Suppressor macrophage treated with lipopolysaccharide for 4 hours (primary cell): ENCODE results near the gene IGSF3.
"Not testable (repeated sequence)": the region's sequence is repeated elsewhere in the genome, so short reads cannot be mapped to it uniquely, and the experiment has no call there.

ENCODE experiments used
- DNase-seq: peaks from one replicate; pipeline ENCODE4 v3.0.0-alpha.2; 2020

Gene IGSF3

DNA sequence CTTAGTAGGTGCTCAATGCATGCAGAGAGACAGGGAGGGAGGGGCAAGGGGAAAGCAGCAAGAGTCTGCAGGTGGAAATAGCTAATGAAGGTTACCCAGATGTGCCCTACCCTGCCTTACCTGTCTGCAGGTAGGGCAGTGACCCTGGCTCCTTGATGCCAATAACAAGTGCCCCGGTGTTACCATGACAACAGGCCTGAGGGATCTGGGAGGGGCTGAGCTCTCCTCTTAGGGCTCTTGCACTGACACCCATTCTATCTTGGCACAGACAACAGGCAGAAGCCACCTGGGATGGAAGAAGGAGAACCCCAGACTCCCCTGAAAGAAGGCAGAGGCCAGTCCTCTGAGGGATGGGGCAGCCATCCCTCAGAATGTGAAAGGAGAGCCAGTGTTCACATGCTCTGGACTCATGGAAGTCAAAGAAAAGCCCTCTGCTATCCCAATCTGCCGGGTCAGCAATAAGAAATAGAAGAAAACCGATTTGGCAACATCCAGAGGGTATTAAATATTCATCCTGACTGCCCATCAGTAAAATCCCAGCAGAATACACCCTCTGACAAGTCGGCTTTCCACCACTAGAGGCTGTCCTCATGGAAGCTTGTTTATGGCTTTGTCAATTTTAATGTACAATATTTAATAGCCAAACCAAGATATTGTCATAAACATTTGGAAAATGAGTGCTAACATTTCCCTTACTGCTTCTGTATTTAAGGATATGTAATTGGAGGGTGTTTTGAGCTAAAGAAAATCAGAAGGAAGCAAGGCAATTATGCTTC lies 72.3 kb downstream of the IGSF3 start:
- not testable (repeated sequence) for DNase-seq

DNA sequence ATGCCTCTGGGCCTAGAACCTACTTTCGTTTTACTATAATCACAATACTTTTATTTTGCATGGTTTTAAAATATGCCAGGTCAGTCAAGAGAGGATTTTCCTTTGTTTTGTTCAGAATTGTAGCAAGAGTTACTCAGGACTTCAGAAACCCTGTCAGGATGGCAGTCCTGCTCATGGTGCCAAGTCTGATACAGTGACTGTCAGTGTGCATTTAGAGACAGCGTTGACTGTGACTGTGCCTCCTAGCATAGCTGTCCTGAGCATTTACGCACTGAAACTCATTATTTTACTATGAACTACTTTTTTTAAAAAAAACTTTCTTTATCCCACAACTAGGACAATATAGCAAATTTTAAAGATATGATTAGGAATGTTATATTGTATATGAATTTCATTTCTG lies 73.6 kb downstream of the IGSF3 start:
- DNase-seq = not testable (repeated sequence)

GRCh38 chr1:116593401-116593800 lies 74.1 kb downstream of the IGSF3 start:
- DNase-seq = not testable (repeated sequence)

DNA sequence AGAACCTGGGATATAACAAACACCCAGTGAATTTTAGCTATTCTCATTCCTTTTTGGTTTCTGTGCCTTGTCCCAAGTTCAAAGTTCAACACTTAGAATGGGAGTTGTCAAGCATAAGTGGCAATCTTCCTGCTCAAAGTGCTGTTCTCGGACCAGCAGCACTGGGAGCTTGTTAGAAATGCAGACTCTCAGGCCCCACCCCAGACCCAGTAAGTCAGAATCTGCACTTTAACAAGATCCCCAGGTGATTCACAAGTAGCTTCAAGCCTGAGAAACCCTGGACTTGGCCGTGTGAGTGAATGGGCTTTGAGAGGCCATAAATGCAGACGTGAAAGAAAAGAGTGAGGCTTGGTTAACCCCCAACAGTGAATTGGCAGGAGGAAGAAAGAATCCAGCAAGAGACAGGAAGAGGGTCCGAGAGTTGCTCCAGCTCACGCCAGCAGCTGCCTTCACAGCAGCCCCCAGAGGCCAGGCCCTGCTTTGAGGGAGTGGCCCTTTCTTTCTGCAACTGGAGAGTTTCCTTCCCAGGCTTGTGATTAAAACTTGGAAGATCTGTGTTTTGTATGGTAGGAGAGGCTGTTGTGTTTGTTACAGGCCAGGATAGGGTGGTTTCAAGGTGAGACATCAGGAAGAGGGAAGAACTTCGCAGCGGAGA lies 75.5 kb downstream of the IGSF3 start:
- not testable (repeated sequence) for DNase-seq

DNA sequence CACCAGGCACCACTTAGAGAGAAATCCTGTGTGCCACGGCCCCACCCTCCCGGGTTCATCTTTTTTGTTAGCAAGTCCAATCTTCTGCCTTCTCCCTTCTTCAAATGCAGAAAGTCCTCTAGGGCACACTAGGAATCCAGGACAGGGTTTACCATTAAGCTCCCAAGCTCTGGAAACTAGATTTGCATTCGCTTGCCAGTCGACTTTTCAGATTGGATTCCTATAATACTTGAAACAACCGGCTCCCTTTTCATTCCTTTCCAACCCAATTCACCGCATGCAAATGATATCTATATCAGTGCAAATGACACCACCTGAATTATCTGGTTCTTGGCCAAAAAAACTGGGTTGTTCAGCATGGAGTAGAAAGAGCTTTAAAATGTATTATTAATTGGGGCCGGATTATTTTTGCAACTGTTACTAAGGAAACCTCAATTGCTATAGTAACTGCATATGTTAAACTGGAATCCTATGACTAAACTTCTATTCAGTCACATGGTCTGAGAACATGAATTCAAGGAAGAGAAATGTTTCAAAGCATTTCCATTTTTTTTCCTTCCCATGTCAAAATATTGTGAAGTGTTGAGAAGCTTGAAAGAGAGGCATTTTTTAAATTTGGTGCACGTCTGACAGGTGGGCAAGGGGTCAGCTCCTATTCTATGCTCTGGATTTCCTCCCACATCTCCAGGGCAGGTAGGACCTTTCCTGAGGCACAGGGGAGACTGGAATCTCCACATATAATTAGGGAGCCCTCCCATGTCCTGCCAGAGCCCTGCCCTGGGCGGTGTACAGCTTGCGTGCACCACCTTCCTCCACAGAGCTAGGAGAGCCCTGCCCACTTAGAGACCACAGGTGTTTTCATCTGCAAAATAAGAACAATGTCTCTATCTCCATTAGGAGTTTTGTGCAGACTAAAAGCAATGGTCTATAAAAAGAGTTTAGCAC lies 76.3 kb downstream of the IGSF3 start:
- DNase-seq = not testable (repeated sequence)

DNA sequence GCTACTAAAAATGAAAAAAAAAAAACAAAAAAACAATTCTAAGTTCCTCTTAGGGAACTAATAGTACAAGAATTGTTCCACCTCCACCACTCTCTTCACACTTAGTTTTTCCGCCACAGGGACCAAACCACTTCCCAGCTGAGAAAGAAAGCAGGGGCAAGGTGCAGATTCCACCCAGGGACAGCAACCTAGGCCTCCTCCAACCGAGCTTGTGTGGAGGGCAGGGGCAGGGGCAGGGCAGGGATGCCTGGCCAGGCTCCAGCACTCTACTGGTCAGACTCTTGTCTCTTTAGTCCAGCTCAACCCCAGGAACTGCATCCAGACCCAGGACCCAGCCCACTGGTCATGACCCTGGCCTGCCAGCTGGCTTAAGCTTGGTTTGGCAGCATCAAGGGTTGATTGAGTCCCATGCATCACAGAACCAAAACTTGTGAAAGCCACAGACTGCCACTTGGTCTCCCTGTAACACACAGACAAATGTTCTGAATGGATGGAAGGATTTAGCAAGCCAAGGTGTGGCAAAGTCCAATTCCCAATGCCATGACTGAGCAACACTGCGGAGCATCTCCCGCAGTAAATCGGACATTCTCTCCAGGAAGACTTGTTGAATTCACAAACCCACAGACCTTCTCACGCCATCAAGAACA lies 77.1 kb downstream of the IGSF3 start:
- DNase-seq = not testable (repeated sequence)

- peak; percentile 49 for DNase-seq
Observed at GRCh38 chr1:116589101-116589735, 78.3 kb downstream of the IGSF3 start.

GRCh38 chr1:116587501-116588227 lies 79.9 kb downstream of the IGSF3 start:
- peak; percentile 65 for DNase-seq

DNA sequence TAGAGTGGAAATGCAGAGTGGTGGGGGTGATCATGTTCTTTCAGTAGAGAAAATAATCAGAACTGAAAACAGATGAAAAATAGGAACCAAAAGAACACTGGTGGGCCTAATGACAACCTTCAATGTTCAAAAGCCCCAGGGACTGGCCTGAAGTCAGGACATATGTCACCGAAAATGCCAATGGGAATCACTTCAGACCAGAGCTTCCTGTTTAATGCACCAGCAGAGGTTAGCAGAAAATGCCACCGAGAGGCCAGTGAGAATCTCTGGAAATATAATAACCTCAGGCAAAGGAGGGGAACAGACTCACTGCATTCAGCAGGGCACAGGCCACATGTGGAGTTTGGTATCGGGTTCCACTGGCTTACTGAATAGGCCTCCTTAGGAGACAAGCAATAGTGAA lies 80.8 kb downstream of the IGSF3 start:
- DNase-seq = peak; percentile 84

DNA sequence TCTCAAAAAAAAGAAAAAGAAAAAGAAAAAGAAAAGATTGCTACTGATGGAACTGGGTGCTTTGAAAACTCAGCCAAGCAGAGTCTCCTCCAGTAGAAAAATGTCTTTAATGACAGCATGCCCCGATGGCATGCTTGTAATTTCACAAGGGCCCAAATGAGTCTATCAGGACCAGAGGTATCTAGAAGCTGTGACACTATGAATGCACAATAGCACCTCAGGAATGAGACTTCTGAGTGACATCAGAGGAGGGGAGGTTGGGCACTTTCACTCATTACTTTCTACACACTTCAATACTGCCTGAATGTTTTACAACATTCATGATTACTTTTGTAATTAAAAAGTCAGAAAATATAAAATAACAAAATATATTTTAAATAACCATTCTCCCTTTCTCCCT lies 81.6 kb downstream of the IGSF3 start:
- no peak for DNase-seq

DNA sequence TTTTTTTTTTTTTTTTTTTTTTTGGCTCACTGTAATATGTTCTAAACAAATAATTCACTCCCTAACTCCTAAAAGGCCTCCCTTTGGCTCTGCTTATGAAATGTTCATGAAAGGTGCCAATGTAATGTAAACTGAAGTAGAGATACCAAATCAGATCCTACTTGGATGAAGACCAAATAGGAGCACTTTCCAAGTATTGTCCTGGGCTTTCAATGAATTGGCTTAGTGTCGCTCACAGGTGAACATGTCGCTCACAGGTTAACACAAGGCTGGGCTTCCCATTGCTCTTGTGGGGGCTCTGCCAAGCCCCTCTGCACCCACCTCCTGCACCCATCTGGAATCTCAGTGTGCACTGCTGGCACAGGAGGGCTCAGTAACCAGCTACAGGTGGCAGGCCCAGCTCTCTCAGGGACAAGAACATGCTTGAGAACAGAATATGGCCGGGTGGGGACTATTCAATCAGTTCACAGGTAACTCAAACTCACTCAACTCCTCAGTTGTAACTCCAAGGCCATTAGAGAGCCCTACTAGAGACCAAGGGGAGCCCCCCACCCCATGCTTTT lies 86.1 kb downstream of the IGSF3 start:
- no peak for DNase-seq

GRCh38 chr1:116580446-116581322 lies 86.8 kb downstream of the IGSF3 start:
- DNase-seq = no peak

GRCh38 chr1:116579259-116579875 lies 88.2 kb downstream of the IGSF3 start:
- DNase-seq = no peak

DNA sequence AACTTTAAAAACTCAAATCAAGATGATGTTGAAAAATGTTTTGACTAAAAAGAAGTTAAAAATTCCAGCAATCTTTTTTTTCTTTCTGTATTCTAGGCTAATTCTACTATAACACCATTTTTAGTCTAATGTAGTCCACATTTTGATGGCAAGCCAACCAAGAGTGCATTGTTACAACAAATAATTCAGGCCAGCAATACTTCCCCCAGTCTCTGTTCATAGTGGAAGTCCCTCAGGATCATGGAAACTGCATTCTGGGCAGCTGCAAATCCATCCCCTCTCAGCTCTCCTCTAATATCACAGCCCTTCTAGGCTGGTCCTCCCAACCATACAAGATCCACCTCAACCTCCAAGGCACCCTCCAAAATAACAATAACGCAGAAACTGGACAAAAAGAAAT lies 89.0 kb downstream of the IGSF3 start:
- DNase-seq = no peak

DNA sequence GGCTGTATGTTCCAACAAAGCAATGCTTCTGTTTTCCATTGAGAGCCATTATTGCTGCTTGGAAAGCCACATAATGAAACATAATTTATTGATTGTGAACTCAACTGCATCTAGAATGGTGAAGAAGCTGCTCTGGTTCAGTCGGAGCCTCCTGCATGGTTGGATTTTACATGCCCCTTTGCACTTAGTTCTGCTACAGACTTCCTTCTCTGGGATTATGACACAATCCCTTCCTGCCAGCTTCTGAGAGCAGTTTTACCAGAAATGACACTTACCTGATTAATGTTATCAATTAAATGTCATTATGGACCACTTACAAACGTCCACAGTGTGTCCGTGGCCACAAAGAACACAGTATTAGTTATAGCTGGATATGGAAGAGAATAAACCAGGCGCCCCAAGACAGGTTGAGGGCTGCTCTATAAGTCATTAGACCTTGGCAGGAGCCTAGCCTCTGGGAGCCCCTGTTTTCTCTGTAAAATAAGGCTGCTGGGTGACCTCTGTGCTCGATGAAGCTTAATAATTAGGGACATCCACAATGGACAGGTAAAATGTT lies 89.7 kb downstream of the IGSF3 start:
- DNase-seq = no peak

DNA sequence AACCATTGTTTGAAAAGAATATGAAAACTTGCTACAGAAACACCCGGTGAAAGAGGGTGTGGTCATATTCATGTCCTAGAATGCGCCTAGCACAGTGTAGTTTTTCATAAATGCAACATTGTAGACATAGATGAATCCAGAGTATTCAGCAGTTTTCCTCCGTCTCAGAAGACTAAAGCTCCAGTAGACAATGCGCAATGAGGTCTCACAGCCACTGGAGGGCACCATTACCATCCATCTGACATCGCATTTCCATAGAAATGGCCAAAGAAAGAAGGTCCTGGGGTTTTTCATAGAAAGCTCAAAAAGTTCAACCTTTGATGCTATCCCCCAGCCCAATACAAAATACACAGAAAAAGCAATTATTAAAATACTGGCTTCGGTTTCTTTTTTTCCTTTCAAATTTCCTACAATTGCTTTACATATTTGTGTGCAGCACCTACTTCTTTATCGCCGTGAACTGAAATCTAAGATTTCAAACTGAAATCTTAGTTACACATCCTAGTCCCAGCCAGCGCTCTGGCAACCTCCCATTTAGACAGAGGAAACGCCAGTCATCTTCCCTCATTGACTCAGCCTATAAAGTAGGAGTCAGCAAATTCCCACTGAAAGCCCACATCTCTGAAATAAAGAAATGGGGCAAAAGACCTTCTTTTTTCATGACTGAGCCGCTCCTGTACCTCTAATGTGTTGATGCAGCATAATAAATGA lies 92.8 kb downstream of the IGSF3 start:
- peak; percentile 77 for DNase-seq

GRCh38 chr1:116573431-116574095 lies 94.0 kb downstream of the IGSF3 start:
- DNase-seq = peak; percentile 56
